Left renal pelvis (tissue), 4 donors: ENCODE measurements around the gene GTF2H1. TPM values are rescaled to one million over a fixed set of nuclear protein-coding genes. Genes with fewer than 3 reads are reported as not detected.

Experiments used
- DNase-seq, 4 donors: peaks; one replicate each; pipeline ENCODE4 v3.0.0-alpha.2; 2013; ENCODE audit warnings: low read depth in 4 of 4, low spot score in 3 of 4
- polyA plus RNA-seq, 4 donors: library from polyadenylated mRNA; unstranded; fragments of 120-200 nt; gene quantifications; one replicate each; pipeline ENCODE4 v1.2.1, GENCODE V29; 2013; ENCODE audit not compliant: insufficient read length in 4 of 4

The GTF2H1 gene
- 10 to 100 TPM; 46.9 to 61.2 (median 53.1) TPM for polyA plus RNA-seq

DNA sequence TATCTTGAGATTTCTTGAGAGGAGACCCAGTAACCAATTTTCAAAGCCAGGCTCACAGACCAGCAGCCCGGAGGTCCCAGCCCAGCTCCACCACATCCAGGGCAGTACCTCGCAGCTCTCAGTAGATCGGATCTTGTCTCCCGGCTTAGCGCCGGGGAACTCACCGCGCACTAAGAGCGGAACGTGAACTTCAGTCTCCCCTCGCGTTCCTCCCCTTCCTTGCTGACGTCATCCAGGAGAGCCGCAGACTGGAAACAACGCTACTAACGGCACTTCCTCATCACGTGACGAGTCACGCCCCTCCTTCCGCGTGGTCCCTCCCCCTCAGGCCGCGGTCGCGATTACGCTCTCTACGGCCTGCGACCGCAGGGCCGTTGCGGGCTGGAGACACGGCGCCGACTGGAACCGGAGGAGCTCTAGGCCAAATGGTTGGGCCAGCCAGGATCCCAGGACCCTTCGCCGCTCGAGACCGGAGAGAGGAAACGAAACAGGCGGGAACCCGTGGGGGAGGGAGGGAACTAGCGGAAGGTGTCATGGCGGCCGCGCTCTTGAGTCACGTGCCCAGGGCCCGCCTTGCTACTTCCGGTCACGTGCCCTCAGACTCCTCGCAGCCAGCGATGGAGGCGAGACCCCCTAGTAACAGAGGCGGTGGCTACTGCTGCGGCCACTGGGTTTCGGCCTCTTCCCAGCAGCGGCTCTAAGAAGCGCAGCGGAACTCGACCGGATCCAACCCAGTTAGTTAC is at the start of gene GTF2H1, which contains the start of gene HPS5:
GTF2H1 (plus strand) TSS at position 599 of the 743 bp plus-strand sequence. CDS start 10,508 bp downstream, outside the sequence.
HPS5 (minus strand) TSS at position 172 of the 743 bp plus-strand sequence. CDS start 4,282 bp downstream, outside the sequence.
- peak; percentile 95 to 97 (median 96) for DNase-seq

DNA sequence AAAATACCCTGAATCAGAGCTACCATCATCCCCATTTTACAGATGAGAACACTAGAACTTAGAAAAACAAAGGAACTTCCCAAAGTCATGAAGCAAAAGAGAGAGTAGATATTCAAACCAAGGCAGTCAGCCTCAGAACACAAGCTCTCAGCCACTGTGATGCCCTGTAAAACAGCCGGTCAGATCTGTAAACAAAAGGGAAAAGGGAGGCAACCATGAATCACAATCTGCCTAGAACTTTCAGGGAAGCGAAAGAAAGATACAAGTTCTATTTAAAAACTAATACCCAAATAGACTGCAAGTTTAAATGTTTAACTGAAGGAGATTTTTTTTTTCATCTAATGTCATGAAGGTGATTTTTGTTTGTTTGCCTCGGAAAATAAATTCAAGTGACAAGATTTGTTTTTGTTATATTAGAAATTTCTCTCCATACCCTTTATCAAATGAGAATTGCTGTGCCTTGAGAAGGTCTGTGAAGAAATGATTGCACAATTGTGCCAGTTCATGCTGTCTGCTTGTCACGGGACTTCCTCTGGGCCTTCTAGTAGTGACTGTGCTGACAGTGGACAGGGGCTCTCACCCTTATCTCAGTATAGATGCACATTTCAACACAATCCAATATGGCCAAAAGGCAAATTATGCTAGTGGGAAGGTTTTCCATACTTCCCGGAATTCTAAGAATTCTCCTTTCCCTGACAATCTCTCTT is 44.6 kb upstream of the GTF2H1 start:
- no peak for DNase-seq

- DNase-seq, result no peak
Observed at GRCh38 chr11:18280438-18281045, 41.8 kb upstream of the GTF2H1 start.

DNA sequence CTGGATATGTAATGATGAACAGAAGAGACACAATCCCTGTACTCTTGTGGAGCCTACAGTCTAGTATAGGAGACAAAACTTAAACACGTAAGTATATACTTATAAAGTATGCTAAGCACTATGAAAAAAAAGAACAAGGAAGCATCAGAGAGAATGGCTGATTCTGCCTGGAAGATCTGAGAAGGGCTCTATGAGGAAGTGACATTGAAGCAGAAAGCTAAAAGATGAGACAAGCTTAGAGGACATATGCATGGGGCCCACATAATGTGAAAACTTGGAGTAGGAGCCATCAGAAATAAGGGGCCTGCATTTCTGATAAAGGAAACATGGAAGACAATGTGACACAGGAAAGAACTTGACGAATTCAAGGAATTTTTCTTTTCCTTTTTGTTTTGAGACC is 39.7 kb upstream of the GTF2H1 start:
- no peak for DNase-seq

- DNase-seq, result no peak
Observed at GRCh38 chr11:18285841-18286240, 36.5 kb upstream of the GTF2H1 start.

DNA sequence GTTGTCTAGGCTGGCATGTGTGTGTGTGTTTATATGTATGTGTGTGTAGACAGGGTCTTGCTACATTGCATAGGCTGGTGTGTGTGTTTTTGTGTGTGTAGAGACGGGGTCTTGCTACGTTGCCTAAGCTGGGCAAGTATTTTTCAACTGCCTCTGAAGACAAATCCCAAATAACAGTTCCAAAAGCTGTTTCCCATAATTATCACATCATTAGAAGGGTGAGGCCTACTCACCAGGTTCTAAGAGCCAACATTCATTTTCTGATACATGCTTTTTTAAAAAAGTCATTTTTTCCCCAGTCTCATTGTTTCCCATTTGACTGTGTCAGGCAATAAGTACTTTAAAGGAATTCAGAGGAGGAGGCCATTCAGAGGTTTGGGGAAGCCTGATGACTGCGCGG is 33.5 kb upstream of the GTF2H1 start:
- DNase-seq, result no peak

DNA sequence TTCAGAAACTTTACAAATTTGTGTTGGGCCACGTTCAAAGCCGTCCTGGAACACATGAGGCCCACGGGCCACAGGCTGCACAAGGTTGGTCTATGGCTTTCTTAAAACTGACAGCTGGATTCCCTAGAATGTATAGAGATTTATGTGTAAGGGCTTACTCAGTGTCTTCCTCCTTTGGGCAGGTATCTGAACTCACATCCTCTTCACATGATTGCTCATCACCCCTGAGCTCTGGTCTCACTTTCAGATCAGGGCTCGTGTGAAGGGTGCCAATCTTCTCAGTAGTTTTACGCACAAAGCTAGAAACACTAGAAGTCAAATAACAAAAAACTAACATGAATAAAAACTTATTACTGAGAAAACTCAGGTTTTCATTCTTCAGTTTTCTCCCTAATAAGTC is 27.5 kb upstream of the GTF2H1 start:
- DNase-seq, result no peak

- DNase-seq, result no peak
Observed at GRCh38 chr11:18295316-18295715, 27.1 kb upstream of the GTF2H1 start.

- DNase-seq, result no peak
Observed at GRCh38 chr11:18299721-18300120, 22.6 kb upstream of the GTF2H1 start.

DNA sequence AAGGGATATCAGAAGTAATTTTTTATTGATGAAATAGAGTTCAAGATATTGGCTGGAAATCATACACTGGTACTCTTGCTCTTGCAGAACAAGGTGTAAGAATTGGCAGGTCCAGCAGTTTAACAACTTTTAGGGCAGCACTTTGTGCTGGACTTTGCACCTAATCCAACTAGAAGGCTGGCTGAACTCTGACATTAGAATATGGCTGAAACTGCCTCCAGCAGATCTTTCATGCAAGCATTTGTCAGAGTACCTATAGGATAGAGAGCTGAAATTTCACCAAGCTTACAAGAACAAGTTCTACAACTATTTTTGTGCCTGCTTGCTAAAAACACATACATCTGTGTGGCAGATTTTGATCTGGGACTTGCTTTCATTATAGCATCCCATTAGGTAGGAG is 17.6 kb upstream of the GTF2H1 start:
- DNase-seq, result no peak

DNA sequence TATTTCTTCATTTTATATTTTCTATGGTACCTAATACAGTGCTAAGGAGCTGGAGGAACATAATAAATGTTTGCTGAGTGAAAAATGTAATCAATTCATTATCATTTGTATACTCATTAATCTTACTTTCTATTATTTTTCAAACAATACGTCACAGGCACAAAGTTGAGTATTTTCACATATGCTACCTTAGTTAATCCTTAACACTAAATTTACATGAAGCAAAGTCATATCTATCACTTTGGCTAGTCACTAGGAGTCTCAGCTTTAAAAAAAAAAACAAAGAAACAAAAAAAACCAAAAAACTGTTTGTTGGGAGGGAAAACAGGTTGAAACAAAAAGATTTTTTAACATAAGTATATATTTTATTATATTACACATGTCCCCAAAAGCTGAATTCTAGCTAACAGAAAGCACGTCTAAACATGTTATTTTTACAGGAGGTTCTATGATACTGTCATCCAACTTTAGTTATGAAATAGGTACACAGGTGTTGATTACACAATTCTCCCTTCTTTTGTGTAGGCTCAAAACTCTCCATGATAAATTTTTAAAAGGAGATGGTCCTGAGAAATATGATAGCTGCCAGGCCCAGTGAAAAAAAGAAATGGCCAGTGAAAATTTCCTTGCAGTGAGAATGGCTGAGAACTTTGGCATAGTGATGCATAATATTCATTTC is 14.8 kb upstream of the GTF2H1 start:
- DNase-seq, result no peak

GRCh38 chr11:18308242-18308641 is 14.1 kb upstream of the GTF2H1 start:
- DNase-seq, result no peak

DNA sequence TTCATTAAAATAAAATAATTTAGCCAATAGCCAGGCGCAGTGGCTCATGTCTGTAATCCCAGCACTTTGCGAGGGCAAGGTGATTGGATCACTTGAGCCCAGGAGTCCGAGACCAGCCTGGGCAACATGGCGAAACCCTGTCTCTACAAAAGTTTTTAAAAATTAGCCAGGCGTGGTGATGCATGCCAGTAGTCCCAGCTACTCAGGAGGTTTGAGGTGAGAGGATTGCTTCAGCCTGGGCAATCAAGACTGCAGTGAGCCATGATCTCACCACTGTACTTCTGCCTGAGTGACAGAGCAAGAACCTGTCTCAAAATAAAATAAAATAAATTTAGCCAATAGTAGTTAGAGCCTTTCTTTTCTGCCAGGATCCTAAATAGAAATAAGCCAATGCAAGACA is 12.7 kb upstream of the GTF2H1 start:
- DNase-seq, result no peak

- no peak for DNase-seq
Observed at GRCh38 chr11:18310800-18311340, 11.5 kb upstream of the GTF2H1 start.

DNA sequence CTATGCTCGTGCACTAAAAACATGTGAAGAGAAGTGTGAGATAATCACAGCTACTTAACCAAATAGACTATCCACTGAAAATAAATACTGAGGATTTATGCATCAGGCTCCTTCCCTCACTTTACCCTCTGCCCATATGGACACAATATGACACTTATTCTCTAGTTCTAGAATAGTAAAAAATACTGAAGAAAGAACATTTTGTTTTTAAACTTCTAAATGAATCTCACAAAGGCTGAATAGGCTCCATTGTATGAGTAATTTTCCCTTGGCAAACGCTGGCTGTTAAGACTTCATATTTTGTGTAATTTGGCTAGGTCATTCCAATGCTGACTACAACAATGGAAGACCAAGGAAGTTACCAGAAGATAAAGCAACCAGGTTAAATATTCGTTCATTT is 10.4 kb upstream of the GTF2H1 start:
- no peak for DNase-seq

- DNase-seq, result no peak
Observed at GRCh38 chr11:18312663-18313420, 9.5 kb upstream of the GTF2H1 start.

DNA sequence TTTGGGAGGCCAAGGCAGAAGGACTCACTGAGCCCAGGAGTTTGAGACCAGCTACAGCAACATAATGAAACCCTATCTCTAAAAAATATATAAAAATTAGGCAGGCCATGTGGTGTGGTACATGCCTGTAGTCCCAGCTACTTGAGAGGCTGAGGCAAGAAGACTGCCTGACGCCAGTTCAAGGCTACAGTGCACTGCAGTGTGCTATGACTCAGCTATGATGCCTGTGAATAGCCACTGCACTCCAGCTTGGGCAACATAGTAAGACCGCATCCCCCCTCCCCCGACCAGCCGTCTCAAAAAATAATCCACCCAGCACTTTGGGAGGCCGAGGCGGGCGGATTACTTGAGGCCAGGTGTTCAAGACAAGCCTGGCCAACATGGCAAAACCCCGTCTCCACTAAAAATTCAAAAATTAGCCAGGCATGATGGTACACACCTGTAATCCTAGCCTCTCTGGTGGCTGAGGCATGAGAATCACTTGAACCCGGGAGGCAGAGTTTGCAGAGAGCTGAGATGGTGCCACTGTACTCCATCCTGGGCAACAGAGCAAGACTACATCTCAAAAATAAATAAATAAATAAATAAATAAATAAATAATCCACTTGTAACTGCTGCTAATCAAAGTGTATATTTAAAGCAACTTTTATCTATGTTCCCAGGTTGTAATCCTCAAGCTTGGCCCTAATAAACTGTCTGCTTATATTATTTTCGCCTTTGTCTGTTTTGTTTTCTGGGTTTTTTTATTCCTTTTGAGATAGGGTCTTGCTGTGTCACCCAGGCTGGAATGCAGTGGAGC is 8.2 kb upstream of the GTF2H1 start:
- DNase-seq, result no peak

DNA sequence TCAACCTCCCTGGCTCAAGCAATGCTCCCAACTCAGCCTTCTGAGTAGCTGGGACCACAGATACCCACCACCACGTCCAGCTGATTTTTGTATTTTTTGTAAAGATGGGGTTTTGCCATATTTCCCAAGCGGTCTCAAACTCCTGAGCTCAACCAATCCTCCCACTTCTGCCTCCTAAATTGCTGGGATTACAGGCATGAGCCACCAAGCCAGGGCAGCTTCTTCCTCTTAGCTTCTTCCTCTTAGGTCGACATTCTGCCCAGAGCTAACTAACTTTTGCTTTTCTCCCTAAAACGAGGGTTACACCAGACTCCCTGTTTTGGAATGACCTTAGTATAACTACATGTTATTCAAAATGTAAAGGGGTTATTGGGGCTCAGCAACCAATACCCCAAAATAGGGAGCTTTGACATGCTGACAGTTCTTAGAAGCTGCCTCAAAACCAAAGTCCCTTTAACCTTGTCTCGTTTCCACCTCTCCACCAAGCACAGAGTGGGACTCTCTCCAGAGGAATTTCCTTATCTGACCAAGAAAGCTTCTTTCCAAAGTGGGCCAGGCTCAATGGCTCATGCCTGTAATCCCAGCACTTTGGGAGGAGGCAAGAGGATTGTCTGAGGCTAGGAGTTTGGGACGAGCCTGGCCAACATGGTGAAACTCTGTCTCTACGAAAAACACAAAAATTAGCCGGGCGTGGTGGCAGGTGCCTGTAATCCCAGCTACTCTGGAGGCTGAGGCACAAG is 7.4 kb upstream of the GTF2H1 start:
- no peak for DNase-seq
